GM20431 (cell line): Measurements from ENCODE around the gene PPP2R5E.
"Not testable (repeated sequence)": the region's sequence is repeated elsewhere in the genome, so short reads cannot be mapped to it uniquely, and the experiment has no call there.

Experiments used
- in situ Hi-C: fragments of 300-500 bp; cut with MseI, MboI; formaldehyde crosslinking; loops from one replicate; pipeline ENCODE4 v1.15.0; 2020; ENCODE audit warnings: low sequenced_read_pairs; ENCODE audit not compliant: unreplicated experiment

Gene PPP2R5E

DNA sequence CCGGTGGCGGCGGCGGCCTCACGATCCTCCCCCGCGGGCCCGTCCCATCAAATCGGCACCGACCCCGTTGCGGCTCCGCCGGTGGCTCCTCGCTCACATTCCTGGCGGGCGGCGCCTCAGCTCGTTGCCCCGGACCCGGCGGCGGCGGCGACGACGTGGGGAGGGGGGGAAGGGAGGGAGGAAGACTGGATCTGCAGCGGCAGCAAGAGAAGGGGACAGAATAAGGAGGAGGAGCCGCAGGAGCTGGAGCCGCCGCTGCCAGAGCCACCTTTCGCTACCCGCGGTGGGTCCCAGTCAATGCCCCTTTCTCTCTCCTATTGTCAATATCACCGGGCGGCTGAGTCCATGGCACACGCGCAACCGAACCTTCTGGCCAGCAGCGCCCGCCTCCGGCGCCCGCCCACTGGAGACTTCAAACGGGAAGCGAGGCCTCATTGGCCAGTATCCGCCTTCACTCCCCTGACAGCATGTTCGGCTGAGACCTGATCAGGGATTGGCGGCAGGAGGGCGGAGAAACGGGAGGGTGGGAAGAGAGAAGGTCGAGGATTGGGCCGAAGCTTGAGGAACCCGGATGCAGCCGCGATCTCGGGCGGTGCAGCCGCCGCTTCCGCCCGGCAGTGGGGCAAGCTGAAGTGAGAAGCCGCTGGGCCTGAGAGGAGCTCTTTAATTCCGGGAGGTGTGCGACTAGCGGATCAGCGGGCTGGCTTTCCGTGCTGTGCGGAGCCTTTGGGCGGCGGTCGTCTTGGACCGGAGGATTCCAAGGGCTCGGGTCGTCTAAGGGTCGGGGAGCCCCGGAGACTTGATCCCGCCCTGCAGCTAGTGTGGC lies at the start of gene PPP2R5E:
TSS of gene PPP2R5E (minus strand) at position 378 of the 826 bp plus-strand sequence. CDS start 3,692 bp downstream, outside the sequence.
- in situ Hi-C loops: no loop called here

DNA sequence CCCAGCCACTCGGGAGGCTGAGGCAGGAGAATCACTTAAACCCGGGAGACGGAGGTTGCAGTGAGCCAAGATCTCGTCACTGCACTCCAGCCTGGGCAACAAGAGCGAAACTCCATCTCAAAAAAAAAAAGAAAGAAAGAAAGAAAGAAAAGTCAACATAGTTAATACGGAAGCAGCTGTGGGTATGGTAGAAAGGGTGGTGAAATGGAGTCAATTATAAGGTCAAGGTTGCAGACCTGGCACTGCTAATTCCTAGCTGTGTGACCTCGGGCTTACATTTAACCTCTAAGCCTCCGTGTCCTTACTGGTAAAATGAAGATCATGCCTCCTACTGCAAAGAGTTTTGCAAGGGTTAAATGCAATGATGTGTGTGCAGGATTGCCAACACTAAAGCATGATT lies 39.9 kb upstream of the PPP2R5E start:
- in situ Hi-C loops: not testable (repeated sequence)

DNA sequence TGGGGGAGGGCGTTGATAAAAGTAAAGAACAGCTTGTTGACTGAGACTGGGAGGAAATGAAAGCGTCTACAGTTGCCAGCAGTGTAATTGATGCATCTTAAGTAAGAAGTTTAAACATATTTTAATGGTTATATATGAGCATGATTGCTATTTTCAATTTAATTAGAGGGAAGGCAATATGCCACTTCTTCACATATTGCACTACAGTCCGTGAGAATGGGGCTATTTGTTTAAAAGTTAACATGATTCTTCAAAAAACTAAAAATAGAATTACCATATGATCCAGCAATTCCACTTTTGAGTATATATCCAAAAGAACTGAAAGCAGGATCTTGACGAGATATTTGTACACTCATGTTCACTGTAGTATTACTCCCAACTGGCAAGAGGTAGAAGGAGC lies 38.3 kb upstream of the PPP2R5E start:
- in situ Hi-C loops: no loop called here

DNA sequence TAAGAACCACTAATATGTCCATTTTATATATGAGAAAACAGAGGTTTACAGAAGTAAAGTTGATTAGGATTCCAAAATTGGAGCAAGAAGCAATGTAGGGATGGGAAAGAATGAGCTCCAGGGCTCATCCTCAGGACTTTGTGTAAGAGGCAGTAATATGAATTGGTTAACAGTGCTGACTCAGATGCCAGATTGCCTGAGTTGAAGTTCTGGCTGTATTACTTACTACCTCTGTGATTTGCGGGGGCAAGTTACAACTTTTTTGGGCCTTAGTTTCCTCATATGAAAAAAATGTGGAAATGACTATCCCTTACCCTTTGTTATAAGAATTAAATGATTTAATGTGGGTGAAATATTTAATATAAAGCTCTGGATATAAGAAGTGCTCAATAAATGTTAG lies 35.1 kb upstream of the PPP2R5E start:
- in situ Hi-C loops: no loop called here

DNA sequence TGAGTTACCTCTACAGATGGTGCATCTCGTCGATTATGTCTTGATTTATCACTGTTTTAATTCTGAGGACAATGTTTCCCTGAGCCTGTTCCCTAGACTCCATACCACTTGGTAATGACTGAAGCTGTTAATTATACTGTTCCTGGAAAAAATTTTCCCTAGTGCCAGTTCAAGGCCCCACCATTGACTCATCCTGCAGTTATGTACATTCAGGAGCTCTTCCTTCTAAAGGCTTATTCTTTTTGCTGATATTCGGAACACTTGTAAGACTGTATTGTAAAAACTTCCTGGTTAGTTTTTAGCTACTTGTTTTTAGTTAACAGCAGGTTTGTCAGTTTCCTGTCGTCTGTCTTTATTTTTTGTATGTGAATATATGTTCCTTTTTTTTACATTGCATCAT lies 30.4 kb upstream of the PPP2R5E start:
- in situ Hi-C loops: no loop called here

DNA sequence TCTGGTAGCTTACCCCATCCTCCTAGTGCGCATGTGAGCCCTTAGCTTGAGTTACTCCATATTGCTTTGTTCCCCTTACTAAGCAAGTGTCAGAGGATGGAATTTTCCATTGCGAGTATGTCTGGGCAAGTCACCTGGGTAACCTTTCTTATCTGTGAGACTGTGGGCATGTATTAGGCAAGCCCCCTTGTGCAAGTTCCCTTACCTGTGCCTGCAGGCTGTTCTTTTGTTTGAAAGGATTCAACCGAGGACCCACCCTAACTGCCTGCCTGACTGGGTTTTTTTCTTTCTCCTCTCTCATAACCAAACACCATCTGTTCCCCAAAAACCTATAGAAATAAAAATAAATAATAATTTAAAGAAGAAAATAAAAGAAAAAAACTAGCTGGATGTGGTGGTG lies 22.3 kb upstream of the PPP2R5E start:
- in situ Hi-C loops: no loop called here

DNA sequence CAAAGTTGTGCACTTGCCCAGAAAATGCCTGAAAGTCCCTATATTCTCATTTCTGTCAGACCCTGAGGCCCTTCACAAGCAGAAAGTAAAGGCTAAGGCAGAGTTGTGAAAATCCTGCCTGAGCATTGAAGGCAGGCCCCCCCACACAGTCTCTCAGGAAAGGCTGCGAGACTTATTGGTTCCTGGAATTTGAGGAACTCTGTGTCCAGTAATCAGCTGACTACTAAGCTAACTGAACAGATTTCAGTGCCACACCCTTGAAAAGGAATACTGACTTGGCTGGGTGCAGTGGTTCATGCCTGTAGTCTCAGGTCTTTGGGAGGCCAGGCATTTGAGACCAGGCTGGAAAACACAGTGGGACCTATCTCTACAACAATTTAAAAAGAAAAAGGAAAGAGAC lies 21.1 kb upstream of the PPP2R5E start:
- in situ Hi-C loops: no loop called here

DNA sequence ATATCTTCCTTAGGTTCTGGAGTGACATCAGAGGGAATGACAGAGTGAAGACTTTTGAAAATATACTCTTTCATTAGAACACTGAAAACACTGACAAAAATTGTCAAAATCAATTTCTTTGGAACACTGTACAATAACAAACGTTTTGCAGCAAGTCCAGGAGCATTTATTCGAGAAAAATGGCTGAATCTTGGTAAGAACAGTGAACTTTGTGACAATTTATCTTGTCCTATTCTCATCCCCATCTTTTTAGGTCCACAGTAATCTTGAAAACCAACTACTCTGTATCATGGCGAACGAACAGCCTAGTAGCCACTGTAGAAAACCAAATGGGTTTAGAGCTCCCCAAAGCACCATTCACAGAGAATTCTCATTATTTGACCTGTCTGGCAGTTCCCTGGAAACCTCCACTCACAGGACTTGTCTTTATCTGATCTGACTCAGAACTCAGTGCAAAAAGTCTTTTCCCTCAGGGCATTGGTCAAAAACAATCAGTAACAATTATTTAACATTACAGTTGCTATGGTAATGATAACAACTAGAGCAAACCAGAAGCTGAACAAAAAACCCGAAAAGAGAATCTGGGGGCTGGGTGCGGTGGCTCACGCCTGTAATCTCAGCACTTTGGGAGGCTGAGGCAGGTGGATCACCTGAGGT lies 20.3 kb upstream of the PPP2R5E start:
- in situ Hi-C loops: no loop called here

DNA sequence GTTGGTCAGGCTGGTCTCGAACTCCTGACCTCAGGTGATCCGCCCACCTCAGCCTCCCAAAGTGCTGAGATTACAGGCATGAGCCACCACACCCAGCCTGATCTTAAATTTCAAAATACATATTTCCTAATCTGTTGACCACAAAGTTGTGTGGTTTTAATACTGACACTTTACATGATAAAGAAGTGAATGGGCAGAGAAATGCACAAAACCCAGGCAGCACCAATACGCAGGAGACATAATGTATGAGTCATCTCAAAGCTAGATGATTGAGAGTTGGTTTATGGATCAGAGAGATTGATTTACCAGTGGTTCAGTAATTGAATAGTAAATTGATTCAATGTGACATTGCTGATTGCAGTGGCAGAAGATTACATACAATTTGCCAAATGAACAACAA lies 19.2 kb upstream of the PPP2R5E start:
- in situ Hi-C loops: no loop called here

DNA sequence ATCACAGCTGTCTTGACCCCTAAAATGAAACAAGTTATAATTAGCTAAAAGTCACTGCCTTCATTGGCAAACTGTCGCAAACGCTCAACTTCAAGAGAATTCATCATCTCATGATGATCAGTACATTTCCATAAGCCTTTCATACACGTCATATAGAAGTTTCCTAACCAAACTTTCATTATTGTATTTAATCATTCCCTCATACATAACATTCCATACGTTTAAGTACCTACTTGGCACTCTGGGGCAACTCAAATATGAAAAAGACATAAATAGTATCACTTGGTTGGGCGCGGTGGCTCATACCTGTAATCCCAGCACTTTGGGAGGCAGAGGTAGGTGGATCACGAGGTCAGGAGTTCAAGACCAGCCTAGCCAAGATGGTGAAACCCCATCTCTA lies 12.4 kb upstream of the PPP2R5E start:
- in situ Hi-C loops: no loop called here

DNA sequence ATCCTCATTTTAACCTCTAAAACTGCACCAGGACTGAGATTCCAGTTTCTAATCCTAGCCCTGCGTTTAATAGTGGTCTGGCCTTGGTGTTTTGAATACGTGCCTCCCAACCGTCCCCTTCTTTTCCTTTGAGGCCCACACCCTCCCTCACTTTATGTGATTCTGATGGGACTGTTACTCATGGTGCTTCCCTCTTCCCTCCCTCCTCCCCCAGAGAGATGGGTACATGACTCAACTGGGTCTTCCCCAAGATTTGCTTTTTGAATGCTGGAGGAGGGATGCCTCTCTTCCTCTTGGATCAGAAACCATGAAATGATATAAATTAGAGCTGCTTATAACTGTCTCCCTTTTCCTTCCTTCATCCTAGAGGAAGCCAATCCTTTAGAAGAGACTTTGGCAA lies 8.2 kb upstream of the PPP2R5E start:
- in situ Hi-C loops: no loop called here

DNA sequence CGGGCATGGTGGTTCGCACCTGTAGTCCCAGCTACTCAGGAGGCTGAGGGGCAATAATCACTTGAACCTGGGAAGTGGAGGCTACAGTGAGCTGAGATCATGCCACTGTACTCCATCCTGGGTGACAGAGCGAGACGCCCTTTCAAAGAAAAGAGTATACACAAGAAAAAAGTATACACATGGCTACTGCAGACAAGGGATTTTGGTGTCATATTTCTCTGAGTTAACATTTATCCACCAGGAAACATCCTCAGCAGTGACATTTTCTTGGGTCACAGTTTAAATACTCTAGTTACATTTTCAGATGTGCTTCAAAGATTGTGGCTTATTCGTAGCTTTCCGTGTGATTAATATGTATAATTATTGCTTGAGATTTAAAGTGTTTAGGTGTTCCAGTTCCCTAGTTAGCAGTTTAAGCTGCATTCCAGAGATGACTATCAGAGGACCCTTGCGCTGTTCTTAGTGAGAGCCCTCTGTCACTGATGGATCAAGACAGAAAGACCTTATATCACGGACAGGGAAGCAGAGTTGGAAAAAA lies 4.7 kb upstream of the PPP2R5E start:
- in situ Hi-C loops: no loop called here

DNA sequence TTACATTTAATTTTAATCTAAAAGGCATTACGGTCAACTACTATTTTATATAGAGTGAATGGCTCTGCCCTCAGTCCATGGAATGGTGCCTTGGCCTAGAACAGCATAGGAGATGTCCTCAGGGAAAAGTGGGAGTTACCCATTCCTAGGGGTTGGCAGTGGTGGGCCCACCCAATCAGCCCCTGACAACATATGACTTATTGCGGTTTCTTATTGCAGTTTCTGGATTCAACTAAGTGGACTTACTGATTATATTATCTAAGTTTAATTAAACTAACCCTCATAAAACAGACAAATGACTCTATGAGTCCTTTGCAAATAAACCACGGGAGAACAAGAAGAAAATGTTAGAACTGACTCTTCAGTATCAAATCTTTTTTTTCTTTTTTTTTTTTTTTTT lies 2.3 kb upstream of the PPP2R5E start:
- in situ Hi-C loops: no loop called here

DNA sequence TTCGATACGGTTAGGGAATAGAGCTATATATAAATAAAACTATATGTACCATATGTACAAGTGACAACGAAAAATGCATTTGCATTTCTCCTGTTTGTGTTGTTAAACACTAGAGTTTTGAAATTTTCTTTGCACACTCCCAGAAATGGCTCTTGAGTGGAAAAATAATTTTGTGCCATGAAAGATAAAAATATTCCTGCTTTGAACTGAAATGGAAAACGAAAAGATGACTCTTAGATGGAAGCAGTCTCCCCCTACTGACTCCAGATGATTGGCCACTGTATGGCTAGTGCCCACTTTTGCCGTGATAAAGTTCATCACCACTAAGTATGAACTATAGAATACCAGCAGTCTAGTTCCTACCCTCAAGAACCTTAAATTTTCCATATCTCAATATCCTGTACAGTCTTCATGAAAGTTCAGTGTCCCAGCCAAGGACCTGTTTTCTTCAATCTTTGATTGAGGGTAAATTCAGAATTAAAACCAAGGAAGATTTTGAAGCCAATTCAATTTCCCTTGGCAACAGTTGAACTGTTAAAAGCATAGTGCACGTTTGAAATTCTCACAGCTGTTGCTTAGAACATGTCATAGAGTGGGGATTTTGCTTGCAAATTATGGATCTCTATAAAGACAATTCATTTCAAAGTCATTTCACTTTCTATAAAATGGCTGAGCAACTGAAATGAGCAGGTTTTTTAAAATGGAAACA lies 1.6 kb upstream of the PPP2R5E start:
- in situ Hi-C loops: no loop called here

DNA sequence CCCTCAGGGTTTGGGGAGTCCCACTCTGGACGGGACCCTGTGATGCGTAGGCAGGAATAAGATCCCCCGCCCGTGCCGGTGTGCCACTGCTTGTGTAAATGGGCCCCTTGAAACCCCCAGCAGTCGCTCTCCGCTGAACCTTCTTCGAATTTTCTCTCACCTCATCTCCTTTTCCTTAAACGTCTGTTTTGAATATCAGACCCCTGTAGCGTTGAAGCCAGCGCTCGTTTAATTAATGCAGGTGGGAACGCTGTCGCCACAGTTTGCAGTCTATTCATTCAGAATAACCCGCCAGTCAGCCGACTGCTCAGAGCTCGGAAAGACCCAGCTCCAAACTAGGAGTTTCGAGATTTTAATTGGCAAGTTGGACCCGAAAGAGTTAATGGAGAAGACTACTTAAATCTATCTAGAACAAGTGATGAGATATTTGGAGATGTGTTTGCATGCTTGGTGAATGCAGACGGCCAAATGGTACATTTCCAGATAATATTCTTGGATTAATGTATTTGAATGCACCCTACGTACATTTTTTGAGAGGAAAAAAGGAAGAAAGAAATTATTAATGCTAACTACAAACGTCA lies 739 bp upstream of the PPP2R5E start:
- in situ Hi-C loops: no loop called here

DNA sequence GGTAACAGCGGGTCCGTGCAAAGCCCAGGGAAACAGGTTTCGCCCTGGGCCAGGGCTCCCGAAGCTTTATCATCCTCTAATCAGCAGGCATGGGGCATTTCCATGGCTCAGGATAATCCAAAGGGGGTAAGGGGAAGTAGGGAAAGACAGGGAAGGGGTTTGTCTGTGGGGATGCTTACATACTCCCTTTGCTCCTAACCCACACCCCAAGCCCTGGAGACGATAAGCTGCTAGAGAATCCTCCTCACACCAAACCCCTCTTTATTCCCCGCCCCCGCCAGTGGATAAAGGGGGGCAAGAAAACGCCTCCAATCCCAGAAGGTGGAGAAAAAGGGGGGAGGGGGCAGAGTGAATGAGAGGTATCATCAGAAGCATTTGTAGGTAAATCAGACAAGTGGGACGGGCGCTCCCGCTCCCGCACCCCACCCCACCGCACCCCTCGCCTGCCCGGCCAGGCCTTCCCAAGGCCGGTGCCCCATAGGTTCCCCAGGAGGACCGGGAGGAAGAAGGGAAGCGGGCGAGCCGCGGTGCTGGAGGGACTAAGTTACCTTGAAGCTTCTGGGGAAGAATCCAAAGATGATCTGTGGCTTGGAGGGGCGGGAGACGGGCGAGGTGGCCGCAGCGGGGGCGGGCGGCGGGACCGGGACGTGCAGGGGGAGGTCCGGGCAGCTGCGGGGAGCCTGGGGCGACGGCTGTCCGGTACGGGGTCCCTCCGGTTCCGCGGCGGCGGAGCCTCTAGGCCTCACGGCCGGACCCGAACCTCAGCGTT lies 762 bp downstream of the PPP2R5E start:
- in situ Hi-C loops: no loop called here

DNA sequence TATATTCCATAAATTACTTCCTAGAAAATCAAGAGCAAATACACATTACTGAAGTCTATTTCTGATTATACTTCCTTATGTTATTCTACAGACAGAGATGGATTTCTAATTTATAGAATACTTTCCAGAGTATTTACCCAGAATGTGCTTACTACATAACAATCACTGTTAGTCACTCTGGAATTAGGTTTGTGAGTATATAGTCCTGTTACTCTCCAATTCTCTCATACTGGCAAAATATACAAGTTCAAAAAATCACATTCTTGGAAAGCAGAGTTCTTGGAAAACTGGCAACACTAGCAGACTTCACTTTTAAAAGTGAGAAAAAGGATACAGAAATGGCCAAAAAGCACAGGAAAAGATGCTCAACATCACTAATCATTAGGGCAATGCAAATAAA lies 7.3 kb downstream of the PPP2R5E start:
- in situ Hi-C loops: no loop called here

DNA sequence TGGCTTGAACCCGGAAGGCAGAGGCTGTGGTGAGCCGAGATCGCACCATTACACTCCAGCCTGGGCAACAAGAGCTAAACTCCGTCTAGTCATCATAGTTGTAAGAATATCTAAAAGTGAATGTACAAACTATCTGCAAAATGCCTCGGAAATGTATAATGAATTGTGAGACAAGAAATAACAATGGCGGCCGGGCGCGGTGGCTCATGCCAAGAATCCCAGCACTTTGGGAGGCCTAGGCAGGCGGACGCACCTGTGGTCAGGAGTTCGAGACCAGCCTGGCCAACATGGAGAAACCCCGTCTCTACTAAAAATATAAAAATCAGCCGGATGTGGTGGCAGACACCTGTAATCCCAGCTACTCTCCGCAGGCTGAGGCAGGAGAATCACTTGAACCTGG lies 9.7 kb downstream of the PPP2R5E start:
- in situ Hi-C loops: no loop called here

DNA sequence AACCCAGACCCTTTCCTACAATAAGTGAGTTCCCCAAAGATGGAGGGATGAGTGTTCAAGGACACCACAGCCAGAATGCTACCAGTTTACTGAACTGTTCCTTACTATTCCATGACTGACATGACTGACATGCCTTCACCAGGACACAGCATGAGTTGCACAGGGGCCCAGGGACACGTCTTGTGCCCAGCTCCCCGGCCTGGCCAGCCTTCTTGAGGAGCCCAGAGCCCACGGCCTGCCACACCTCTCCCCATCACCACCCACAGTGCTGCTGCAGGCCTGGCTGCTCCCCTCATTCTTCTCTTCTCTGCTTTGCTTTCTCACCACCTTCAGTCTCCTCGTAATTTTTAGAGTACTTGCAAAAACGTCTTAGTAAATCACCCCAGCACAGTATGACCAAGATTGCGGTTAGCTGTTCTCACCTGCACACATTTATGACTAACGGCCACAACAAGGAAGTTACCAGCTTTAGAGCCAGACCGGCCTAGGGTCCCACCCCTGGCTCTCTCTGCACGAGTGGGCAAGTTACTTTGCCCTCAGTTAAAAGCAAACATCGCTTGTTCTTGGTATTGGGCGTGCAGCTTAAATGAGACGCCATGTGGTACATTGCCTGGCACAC lies 18.5 kb downstream of the PPP2R5E start:
- in situ Hi-C loops: no loop called here
